Caco-2 (cell line): ENCODE results near the gene POLR2I. TPM values are rescaled to one million over a fixed set of nuclear protein-coding genes. Genes with fewer than 3 reads are reported as not detected.

Experiments
- BruUV-seq: library from RNA; stranded (reverse); fragments of 400-500 nt; replicated peaks from 2 replicates; lab custom pipeline; 2021; lab: Mats Ljungman, UMichigan
- CTCF ChIA-PET: fragments of 300-600 bp; sonication (Branson Sonifier 250); formaldehyde crosslinking; loops from one replicate; lab custom pipeline; 2022; ENCODE audit warnings: antibody characterized with exemption; lab: Charles Lee
- POLR2A ChIA-PET: fragments of 300-600 bp; sonication (Branson Sonifier 250); formaldehyde crosslinking; loops from one replicate; lab custom pipeline; 2022; ENCODE audit warnings: antibody characterized with exemption; lab: Charles Lee
- DNase-seq, 2 experiments: peaks; one replicate each; pipeline versions ENCODE4 v3.0.0 to v3.0.0-alpha.2; 2020 to 2022
- H3K27me3 ChIP-seq: replicated peaks from 2 replicates; pipeline ENCODE4 v1.6.0; 2011; ENCODE audit warnings: low read length; ENCODE audit not compliant: control insufficient read depth, insufficient read depth
- H3K36me3 ChIP-seq: 2 replicates; pipeline ENCODE4 v1.5.1; 2011; ENCODE audit warnings: low read length; ENCODE audit not compliant: control insufficient read depth, insufficient read depth
- H3K4me1 ChIP-seq: fragments of 250-450 bp; sonication (Bioruptor Pico); 2 replicates; pipeline ENCODE4 v1.5.1; 2020; ENCODE audit warnings: mild to moderate bottlenecking
- H3K4me3 ChIP-seq: 2 replicates; pipeline ENCODE4 v1.5.1; 2011; ENCODE audit warnings: low read depth, mild to moderate bottlenecking, control low read depth, low read length
- H3K9me3 ChIP-seq: fragments of 250-450 bp; sonication (Bioruptor Pico); 2 replicates; pipeline ENCODE4 v1.5.1; 2020; ENCODE audit warnings: mild to moderate bottlenecking, moderate library complexity
- H3K27ac Mint-ChIP-seq: one replicate; pipeline ENCODE4 v1.8.0; 2022; ENCODE audit warnings: mixed read lengths; ENCODE audit not compliant: unreplicated experiment
- H3K27me3 Mint-ChIP-seq: one replicate; pipeline ENCODE4 v1.8.0; 2022; ENCODE audit warnings: mixed read lengths; ENCODE audit not compliant: insufficient read depth, unreplicated experiment
- H3K36me3 Mint-ChIP-seq: one replicate; pipeline ENCODE4 v1.8.0; 2022; ENCODE audit warnings: mild to moderate bottlenecking, mixed read lengths; ENCODE audit not compliant: insufficient read depth, unreplicated experiment
- H3K4me1 Mint-ChIP-seq: one replicate; pipeline ENCODE4 v1.8.0; 2022; ENCODE audit warnings: low read depth, mixed read lengths; ENCODE audit not compliant: unreplicated experiment
- H3K4me3 Mint-ChIP-seq: one replicate; pipeline ENCODE4 v1.8.0; 2022; ENCODE audit warnings: mild to moderate bottlenecking, moderate library complexity, mixed read lengths; ENCODE audit not compliant: unreplicated experiment
- H3K9me3 Mint-ChIP-seq: one replicate; pipeline ENCODE4 v1.8.0; 2022; ENCODE audit warnings: mixed read lengths; ENCODE audit not compliant: unreplicated experiment
- CTCF ChIP-seq, 2 experiments: fragments of 200-600 bp in 1 of 2; IDR thresholded peaks; 1 replicate in 1 of 2; 2 replicates in 1 of 2; pipeline versions ENCODE4 v1.5.1 to v1.8.0; 2011 to 2022; ENCODE audit warnings: antibody characterized with exemption in 1 of 2, control low read depth in 1 of 2, inconsistent platforms in 1 of 2, low read depth in 1 of 2, low read length in 1 of 2, mild to moderate bottlenecking in 1 of 2, moderate library complexity in 1 of 2; ENCODE audit not compliant: insufficient read depth in 1 of 2, severe bottlenecking in 1 of 2, unreplicated experiment in 1 of 2
- intact Hi-C: fragments of 100-400 bp; cut with micrococcal nuclease; formaldehyde crosslinking; loops from one replicate; pipeline ENCODE4 v1.10.0; 2022; ENCODE audit not compliant: unreplicated experiment
- total RNA-seq: library from RNA; stranded (reverse); gene quantifications from 2 replicates; pipeline ENCODE4 v1.2.3, GENCODE V29; 2022

POLR2I gene
- total RNA-seq, 1 experiment from 2014 or later: 129 TPM

DNA sequence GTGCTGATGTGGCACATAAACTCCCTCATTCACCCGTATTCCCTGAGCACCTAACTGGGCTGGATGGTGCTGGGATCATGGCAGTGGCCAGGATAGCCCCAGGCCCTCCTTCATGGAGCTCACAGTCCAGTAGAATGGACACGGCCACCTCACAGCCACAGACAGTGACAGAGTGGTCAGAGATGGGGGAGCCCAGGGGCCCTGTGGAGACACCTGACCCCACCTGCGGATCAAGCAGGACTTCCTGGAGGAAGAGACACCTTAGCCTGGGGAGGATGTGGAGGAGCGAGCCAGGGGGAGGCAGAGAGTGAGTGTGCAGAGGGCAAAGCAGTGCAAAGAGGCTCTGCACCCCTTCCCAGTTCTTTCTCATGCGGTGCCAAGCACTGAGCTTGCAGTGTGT lies 24.8 kb downstream of the POLR2I start:
- no peaks in the 10 kb centered on the region for H3K9me3 Mint-ChIP-seq
- H3K4me1 Mint-ChIP-seq: no peaks in the 10 kb centered on the region
- ChIA-PET CTCF (no interaction called here), POLR2A (no interaction called here)
- H3K27me3 ChIP-seq: no peaks in the 10 kb centered on the region
- H3K27me3 Mint-ChIP-seq: no peaks in the 10 kb centered on the region
- intact Hi-C loops: no loop called here
- H3K4me1 ChIP-seq: no peaks in the 10 kb centered on the region
- H3K36me3 ChIP-seq: peaks cover 1% of the 10 kb centered on the region; the same call in 1 of the 2 replicates
- BruUV-seq: no TSS peak
- H3K4me3 ChIP-seq: no peak overlapping the region
- DNase-seq: no peak
- no peak for TF ChIP-seq CTCF (IDR thresholded peaks at IDR 0.05; ENCODE audit: insufficient read depth in 1 of 2, low read depth in 1 of 2, low read length in 1 of 2, severe bottlenecking in 1 of 2, unreplicated experiment in 1 of 2)
- H3K4me3 Mint-ChIP-seq: no peak overlapping the region
- no peaks in the 10 kb centered on the region for H3K9me3 ChIP-seq
- peaks cover 63% of the 10 kb centered on the region for H3K36me3 Mint-ChIP-seq
- H3K27ac Mint-ChIP-seq: no peak overlapping the region

- intact Hi-C loops: no loop called here
- no peaks in the 10 kb centered on the region for H3K27me3 Mint-ChIP-seq
- H3K9me3 ChIP-seq: no peaks in the 10 kb centered on the region
- no peaks in the 10 kb centered on the region for H3K9me3 Mint-ChIP-seq
- no TSS peak for BruUV-seq
- DNase-seq: no peak
- H3K27me3 ChIP-seq: no peaks in the 10 kb centered on the region
- H3K27ac Mint-ChIP-seq: no peak overlapping the region
- H3K4me3 ChIP-seq: no peak overlapping the region
- TF ChIP-seq CTCF (IDR thresholded peaks at IDR 0.05; ENCODE audit: insufficient read depth in 1 of 2, low read depth in 1 of 2, low read length in 1 of 2, severe bottlenecking in 1 of 2, unreplicated experiment in 1 of 2): no peak
- POLR2A ChIA-PET: no interaction called here
- no peak overlapping the region for H3K4me3 Mint-ChIP-seq
- no peaks in the 10 kb centered on the region for H3K4me1 Mint-ChIP-seq
- CTCF ChIA-PET: no interaction called here
- H3K4me1 ChIP-seq: no peaks in the 10 kb centered on the region
- peaks cover 56% of the 10 kb centered on the region for H3K36me3 Mint-ChIP-seq
- H3K36me3 ChIP-seq: peaks cover 1% of the 10 kb centered on the region
Observed at GRCh38 chr19:36086326-36086725, 28.3 kb downstream of the POLR2I start.

DNA sequence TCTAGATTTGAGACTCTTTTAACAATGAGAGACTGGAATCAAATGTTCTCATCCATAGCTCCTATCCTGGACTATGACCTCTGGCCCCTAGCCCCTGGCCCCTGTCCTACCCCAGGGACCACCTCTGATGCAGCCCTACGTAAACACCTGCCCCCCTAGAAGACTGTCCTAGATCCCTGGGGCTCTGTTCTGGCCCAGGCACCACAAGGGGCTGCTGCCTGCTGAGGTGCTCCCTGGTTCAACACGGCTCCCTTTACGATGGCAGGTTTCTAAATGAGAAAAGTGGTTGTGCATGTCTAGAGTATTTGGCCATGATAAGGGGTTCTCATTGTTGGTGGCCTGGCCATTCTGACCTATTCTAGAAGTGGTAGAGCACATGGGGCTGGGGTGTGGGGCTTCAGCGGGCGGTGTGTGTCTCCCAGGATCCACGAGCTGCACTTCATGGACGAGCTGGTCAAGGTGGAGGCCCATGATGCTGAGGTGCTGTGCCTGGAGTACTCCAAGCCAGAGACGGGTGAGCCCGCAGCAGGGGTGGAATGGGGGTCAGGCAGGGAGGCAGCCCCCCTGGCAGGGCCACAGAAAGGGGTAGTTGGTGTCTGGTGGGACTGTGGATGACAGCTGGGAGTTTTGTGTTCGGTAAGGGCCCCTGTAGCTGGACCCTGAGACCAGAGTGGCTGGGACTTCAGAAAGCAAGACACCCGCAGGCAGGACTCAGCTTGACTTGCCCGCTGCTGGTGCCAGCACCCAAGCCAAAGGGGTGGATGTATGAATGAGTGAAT lies 30.3 kb downstream of the POLR2I start:
- DNase-seq: no peak
- no peak overlapping the region for H3K27ac Mint-ChIP-seq
- no peaks in the 10 kb centered on the region for H3K4me1 Mint-ChIP-seq
- Histone ChIP-seq H3K9me3 (no peaks in the 10 kb centered on the region), H3K4me3 (no peak overlapping the region), H3K36me3 (peaks cover 1% of the 10 kb centered on the region), H3K27me3 (no peaks in the 10 kb centered on the region), H3K4me1 (no peaks in the 10 kb centered on the region)
- CTCF ChIA-PET: interaction anchor here (0.5 to 0.8 kb wide), 2 partner anchors 115 to 153 kb away, joined by 3 read pairs; no protein-coding TSS in a partner anchor
- BruUV-seq: no TSS peak
- no peaks in the 10 kb centered on the region for H3K27me3 Mint-ChIP-seq
- POLR2A ChIA-PET: interaction anchor here (0.5 kb wide), 1 partner anchor 46 kb away, joined by 5 read pairs; no protein-coding TSS in a partner anchor
- peaks cover 66% of the 10 kb centered on the region for H3K36me3 Mint-ChIP-seq
- no peak overlapping the region for H3K4me3 Mint-ChIP-seq
- no peaks in the 10 kb centered on the region for H3K9me3 Mint-ChIP-seq
- TF ChIP-seq CTCF (IDR thresholded peaks at IDR 0.05; ENCODE audit: insufficient read depth in 1 of 2, low read depth in 1 of 2, low read length in 1 of 2, severe bottlenecking in 1 of 2, unreplicated experiment in 1 of 2): no peak
- intact Hi-C loops: no loop called here
